ENCODE data around the gene RIN3. TPM values are rescaled to one million over a fixed set of nuclear protein-coding genes. Genes with fewer than 3 reads are reported as not detected.

Gene RIN3
- total and polyA plus RNA-seq, 10 of the 15 experiments (the other 5 are each of a cell fraction or from before 2014, with no cell fraction given) = 0.91 to 23.3 (median 6.3) TPM

- H3K27me3 ChIP-seq (replicated peaks in 1 of 2; ENCODE audit: control insufficient read depth in 2 of 2, insufficient read depth in 2 of 2, low read length in 1 of 2) = no peaks in the 10 kb centered on the region
- ATAC-seq (no peak), DNase-seq (ENCODE audit: low read depth, low spot score) (no peak), FAIRE-seq (no peak)
- no peaks in the 10 kb centered on the region for H4K20me1 ChIP-seq (ENCODE audit: control insufficient read depth, insufficient read depth)
- H3K79me2 ChIP-seq (ENCODE audit: control insufficient read depth, insufficient read depth, low read length) = no peaks in the 10 kb centered on the region
- BruUV-seq (replicated peaks) = no TSS peak
- ChIA-PET SMC1A (ENCODE audit: uncharacterized antibody, unreplicated experiment) (interaction anchor here (0.7 to 1.8 kb wide), 6 partner anchors 12 to 336 kb away, joined by 3 to 7 read pairs (median 3); no protein-coding TSS in a partner anchor), CTCF (interaction anchor here (1.0 to 2.3 kb wide), 9 partner anchors 12 to 187 kb away, joined by 3 to 8 read pairs (median 4); no protein-coding TSS in a partner anchor), RAD21 (ENCODE audit: unreplicated experiment) (interaction anchor here (1.4 to 2.2 kb wide), 2 partner anchors 7 to 80 kb away, joined by 4 to 7 read pairs; no protein-coding TSS in a partner anchor), POLR2A (interaction anchor here (1.1 kb wide), 1 partner anchor 135 kb away, joined by 3 read pairs; no protein-coding TSS in a partner anchor)
- in situ Hi-C loops (cut with MboI) (no loop called here), intact Hi-C loops (cut with micrococcal nuclease; ENCODE audit: unreplicated experiment) (no loop called here)
- no peak overlapping the region for H3K4me3 ChIP-seq
- H2AFZ ChIP-seq (ENCODE audit: control insufficient read depth, low read depth, low read length) = no peak overlapping the region
- H3K9me3 ChIP-seq (replicated peaks; ENCODE audit: control insufficient read depth, insufficient read depth, low read length) = no peaks in the 10 kb centered on the region; the same call in 2 of the 3 replicates
- 82% methylated on average over 9 of the region's 9 CpGs for WGBS (ENCODE audit: insufficient coverage, insufficient replicate concordance, low lambda C conversion rate, missing lambda C conversion rate)
- no peak overlapping the region for H3K9ac ChIP-seq (ENCODE audit: control insufficient read depth, insufficient read depth, low read length)
- no peak overlapping the region for H3K4me2 ChIP-seq (ENCODE audit: control insufficient read depth, insufficient read depth)
- H3K27ac ChIP-seq (ENCODE audit: control insufficient read depth, insufficient read depth) = no peak overlapping the region
- no peaks in the 10 kb centered on the region for H3K36me3 ChIP-seq (ENCODE audit: control insufficient read depth in 2 of 2, insufficient read depth in 2 of 2, low read length in 1 of 2)
- H3K4me1 ChIP-seq (ENCODE audit: control insufficient read depth, insufficient read depth, low read length) = no peaks in the 10 kb centered on the region; the same call in 1 of the 2 replicates
- TF ChIP-seq RAD21 (IDR thresholded peaks at IDR 0.05; ENCODE audit: insufficient read depth, low read depth, low read length) = peak; percentile 20; the same call in 1 of the 2 replicates
- TF ChIP-seq DPF2 (IDR thresholded peaks at IDR 0.05) = no peak
- no peak for TF ChIP-seq ASH2L (IDR thresholded peaks at IDR 0.05; ENCODE audit: borderline replicate concordance, low read depth)
These were observed 82.8 kb downstream of the RIN3 start for GRCh38 chr14:92596331-92596907.
